ENCODE results near the gene LDLRAD4. TPM values are rescaled to one million over a fixed set of nuclear protein-coding genes. Genes with fewer than 3 reads are reported as not detected.

LDLRAD4 gene
- polyA plus RNA-seq, 4 donors = 10.5 to 11.6 (median 11.5) TPM

GRCh38 chr18:13452388-13452811, 233.8 kb downstream of the LDLRAD4 start:
- no peak for DNase-seq (ENCODE audit: low read depth in 4 of 4, low spot score in 3 of 4)

GRCh38 chr18:13452871-13453680, 234.5 kb downstream of the LDLRAD4 start:
- DNase-seq (ENCODE audit: low read depth in 4 of 4, low spot score in 3 of 4) = no peak

- DNase-seq (ENCODE audit: low read depth in 4 of 4, low spot score in 3 of 4) = no peak
Observed at GRCh38 chr18:13453714-13454113, 235.2 kb downstream of the LDLRAD4 start.

- no peak for DNase-seq (ENCODE audit: low read depth in 4 of 4, low spot score in 3 of 4)
Observed at GRCh38 chr18:13454363-13455150, 236.0 kb downstream of the LDLRAD4 start.

GRCh38 chr18:13455471-13455870, 236.9 kb downstream of the LDLRAD4 start:
- no peak for DNase-seq (ENCODE audit: low read depth in 4 of 4, low spot score in 3 of 4)

- DNase-seq (ENCODE audit: low read depth in 4 of 4, low spot score in 3 of 4) = no peak
Observed at GRCh38 chr18:13455960-13456481, 237.5 kb downstream of the LDLRAD4 start.

- DNase-seq (ENCODE audit: low read depth in 4 of 4, low spot score in 3 of 4) = no peak
Observed at GRCh38 chr18:13456736-13457271, 238.2 kb downstream of the LDLRAD4 start.

GRCh38 chr18:13457327-13457726, 238.8 kb downstream of the LDLRAD4 start:
- DNase-seq (ENCODE audit: low read depth in 4 of 4, low spot score in 3 of 4) = no peak

GRCh38 chr18:13460946-13461345, 242.4 kb downstream of the LDLRAD4 start:
- DNase-seq (ENCODE audit: low read depth in 4 of 4, low spot score in 3 of 4) = no peak

GRCh38 chr18:13461469-13461868, 242.9 kb downstream of the LDLRAD4 start:
- DNase-seq (ENCODE audit: low read depth in 4 of 4, low spot score in 3 of 4) = no peak

GRCh38 chr18:13461936-13462335, 243.4 kb downstream of the LDLRAD4 start:
- DNase-seq (ENCODE audit: low read depth in 4 of 4, low spot score in 3 of 4) = no peak

- DNase-seq (ENCODE audit: low read depth in 4 of 4, low spot score in 3 of 4) = no peak
Observed at GRCh38 chr18:13462686-13463085, 244.1 kb downstream of the LDLRAD4 start.

GRCh38 chr18:13463526-13464210, 245.1 kb downstream of the LDLRAD4 start:
- no peak for DNase-seq (ENCODE audit: low read depth in 4 of 4, low spot score in 3 of 4)

GRCh38 chr18:13464432-13465123, 246.0 kb downstream of the LDLRAD4 start:
- DNase-seq (ENCODE audit: low read depth in 4 of 4, low spot score in 3 of 4) = no peak

- DNase-seq (ENCODE audit: low read depth in 4 of 4, low spot score in 3 of 4) = no peak
Observed at GRCh38 chr18:13465124-13465446, 246.5 kb downstream of the LDLRAD4 start.

GRCh38 chr18:13465476-13465875, 246.9 kb downstream of the LDLRAD4 start:
- DNase-seq (ENCODE audit: low read depth in 4 of 4, low spot score in 3 of 4) = no peak

GRCh38 chr18:13470516-13471197, 252.1 kb downstream of the LDLRAD4 start:
- no peak for DNase-seq (ENCODE audit: low read depth in 4 of 4, low spot score in 3 of 4)

GRCh38 chr18:13471198-13471845, 252.8 kb downstream of the LDLRAD4 start:
- DNase-seq (ENCODE audit: low read depth in 4 of 4, low spot score in 3 of 4) = no peak

GRCh38 chr18:13471971-13472628, 253.5 kb downstream of the LDLRAD4 start:
- peak in 1 of 4 donors; percentile 22 for DNase-seq (ENCODE audit: low read depth in 4 of 4, low spot score in 3 of 4)

Measured in right renal pelvis (tissue), 4 donors.